ENCODE results near the gene SUGCT.

GRCh38 chr7:40621592-40621998 is 486.8 kb downstream of the SUGCT start:
- TF ChIP-seq CTCF (conservative IDR thresholded peaks at IDR 0.05 in 1 of 2, IDR thresholded peaks at IDR 0.05 in 1 of 2; ENCODE audit: extremely low read depth in 1 of 2, insufficient read depth in 1 of 2, low read depth in 1 of 2, low read length in 2 of 2) = no peak
- TF ChIP-seq EZH2 (IDR thresholded peaks at IDR 0.05; ENCODE audit: borderline replicate concordance, low read length) = no peak
